ENCODE data around the gene NRIP2.

NRIP2 gene

DNA sequence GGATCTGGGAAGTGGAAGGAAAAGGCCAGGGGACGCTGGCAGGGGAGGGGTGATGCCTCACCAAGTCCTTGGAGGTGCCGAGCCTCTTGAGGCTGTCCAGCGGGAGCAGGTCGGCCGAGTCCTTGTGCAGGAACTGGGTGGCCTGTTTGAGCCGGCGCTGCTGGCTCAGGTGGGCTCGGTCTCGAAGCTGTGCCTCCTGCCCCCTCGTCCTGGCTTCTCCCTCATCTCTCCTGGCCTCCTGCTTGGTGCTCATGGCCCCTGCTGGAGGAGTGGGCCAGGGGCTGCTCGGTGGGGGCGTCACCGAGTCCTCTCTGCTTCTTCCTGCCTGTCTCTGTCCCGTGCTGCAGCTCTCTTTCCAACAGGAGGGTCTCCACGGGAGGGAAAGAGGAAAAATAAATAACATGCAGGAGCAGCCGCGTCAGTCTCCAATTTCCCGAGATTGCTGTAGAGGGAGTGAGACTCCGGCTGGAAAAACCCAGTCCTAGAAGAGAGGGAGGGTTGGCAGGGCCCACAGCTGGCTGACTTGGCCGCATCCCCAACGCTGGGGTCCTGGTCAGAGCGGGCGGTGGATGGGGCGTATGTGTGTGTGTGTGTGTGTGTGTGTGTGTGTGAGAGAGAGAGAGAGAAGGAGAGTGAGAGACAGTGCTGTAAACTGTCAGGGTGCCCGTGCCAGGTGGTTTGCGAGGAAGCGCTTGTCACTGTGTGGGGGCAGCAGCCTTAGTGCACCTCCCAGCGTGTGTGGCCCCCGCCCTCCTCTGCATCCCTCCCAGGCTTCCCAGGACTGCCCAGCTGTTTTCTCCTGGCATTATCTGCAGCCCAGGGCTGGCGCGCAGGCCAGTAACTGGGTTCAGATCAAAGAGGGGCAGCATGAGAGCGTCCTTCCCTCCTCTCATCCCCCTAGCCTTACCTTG, at the start of gene NRIP2:
Gene NRIP2, minus strand, starts transcription at position 455 of the 911 bp plus-strand sequence. Its CDS starts 52 bp downstream, at position 403.
- no peak for TF ChIP-seq GATA3 (IDR thresholded peaks at IDR 0.05; ENCODE audit: low read depth, low read length)

DNA sequence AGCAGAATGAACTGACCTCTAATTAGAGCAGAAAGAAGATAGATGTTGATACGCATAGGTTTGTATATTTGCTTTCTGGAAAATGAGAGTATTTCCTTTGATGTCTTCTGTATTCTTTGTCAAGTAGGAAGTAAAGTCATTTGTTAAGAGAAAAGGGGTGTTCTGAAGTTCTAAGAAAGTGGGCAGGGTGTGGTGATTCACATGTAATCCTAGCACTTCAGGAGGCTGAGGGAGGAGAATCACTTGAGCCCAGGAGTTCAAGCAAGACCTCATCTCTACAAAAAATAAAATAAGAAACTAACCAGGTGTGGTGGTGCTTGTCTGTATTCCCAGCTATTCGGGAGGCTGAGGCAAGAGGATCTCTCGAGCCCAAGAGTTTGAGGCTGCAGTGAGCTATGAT, 45.0 kb upstream of the NRIP2 start:
- no peak for TF ChIP-seq GATA3 (IDR thresholded peaks at IDR 0.05; ENCODE audit: low read depth, low read length)
- no peak for TF ChIP-seq GATA2 (IDR thresholded peaks at IDR 0.05; ENCODE audit: low read depth, low read length)

DNA sequence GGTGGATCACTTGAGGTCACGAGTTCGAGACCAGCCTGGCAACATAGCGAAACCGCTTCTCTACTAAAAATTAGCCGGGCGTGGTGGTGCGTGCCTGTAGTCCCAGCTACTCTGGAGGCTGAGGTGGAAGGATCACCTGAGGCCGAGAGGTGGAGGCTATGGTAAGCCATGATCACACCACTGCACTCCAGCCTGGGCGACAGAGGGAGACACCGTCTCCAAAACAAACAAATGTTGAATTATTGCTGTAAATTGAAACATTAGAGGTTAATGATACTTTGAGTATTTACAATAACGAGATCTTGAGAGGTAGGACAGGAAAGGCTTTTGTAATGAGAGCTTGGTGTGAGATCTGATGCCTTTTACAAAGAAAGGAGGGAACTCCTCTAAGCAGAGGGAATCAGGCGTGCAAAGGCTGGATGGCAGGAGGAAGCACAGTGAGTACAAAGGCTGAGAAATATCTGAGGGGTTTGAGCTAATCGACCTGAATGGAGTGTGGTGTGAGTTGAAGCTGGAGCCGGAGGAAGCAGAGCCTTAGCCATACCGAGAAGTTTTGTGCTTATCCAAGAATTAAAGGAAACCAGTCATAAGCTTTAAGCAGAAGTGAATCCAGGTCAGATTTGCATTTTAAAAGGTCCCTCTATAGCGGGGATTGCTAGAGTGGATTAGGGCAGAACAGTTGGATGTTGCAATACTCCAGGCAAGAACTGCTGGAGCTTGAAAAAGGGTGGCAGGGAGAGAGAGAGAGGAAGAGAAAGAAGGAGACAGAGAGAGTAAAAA, 43.3 kb upstream of the NRIP2 start:
- TF ChIP-seq GATA2 (IDR thresholded peaks at IDR 0.05; ENCODE audit: low read depth, low read length) (no peak), GATA3 (IDR thresholded peaks at IDR 0.05; ENCODE audit: low read depth, low read length) (no peak)

- TF ChIP-seq GATA3 (IDR thresholded peaks at IDR 0.05; ENCODE audit: low read depth, low read length) (no peak), GATA2 (IDR thresholded peaks at IDR 0.05; ENCODE audit: low read depth, low read length) (no peak)
Measured at GRCh38 chr12:2877047-2877952, 42.5 kb upstream of the NRIP2 start, which contains the start of the genes FOXM1 and RHNO1. FOXM1 (minus strand) TSS chr12:2877174; CDS start chr12:2874478, 2,696 bp downstream. RHNO1 (plus strand) TSS chr12:2877223; CDS start chr12:2885367, 8,144 bp downstream.

DNA sequence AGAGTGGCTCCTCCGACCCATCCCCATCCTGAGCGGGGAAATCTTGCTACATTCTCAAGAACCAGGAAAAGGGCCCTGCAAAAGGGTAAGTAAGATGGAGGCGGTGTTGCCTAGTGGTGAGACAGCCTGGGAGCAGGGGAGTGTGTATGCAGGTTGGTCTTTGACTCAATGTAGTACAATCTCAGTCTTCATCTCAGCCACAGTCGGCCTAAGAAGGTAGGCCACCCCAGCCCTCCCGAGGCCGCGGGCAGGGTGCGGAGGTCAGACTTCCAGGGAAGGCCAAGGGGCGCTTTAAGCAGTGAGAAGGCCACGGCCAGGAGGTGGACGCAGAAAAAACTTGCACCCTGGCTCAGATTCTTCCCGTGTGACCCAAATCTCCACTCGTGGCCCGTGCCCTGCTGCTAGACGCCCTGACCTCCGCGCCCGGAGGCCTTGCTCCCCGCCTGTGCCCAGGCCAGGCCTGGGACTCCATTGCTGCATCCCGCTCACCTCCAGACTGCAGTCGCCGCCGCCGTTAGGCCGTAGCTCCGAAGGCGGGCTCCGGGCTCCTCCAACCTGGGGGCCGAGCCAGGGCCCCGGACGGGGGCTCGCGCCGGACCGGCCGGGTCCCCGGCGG, 41.7 kb upstream of the NRIP2 start:
- TF ChIP-seq GATA3 (IDR thresholded peaks at IDR 0.05; ENCODE audit: low read depth, low read length) = no peak
- TF ChIP-seq GATA2 (IDR thresholded peaks at IDR 0.05; ENCODE audit: low read depth, low read length) = no peak

GRCh38 chr12:2864198-2864597, 29.4 kb upstream of the NRIP2 start:
- TF ChIP-seq GATA3 (IDR thresholded peaks at IDR 0.05; ENCODE audit: low read depth, low read length) = no peak
- TF ChIP-seq GATA2 (IDR thresholded peaks at IDR 0.05; ENCODE audit: low read depth, low read length) = no peak

- TF ChIP-seq GATA3 (IDR thresholded peaks at IDR 0.05; ENCODE audit: low read depth, low read length) = no peak
- no peak for TF ChIP-seq GATA2 (IDR thresholded peaks at IDR 0.05; ENCODE audit: low read depth, low read length)
Measured at GRCh38 chr12:2862876-2863275, 28.0 kb upstream of the NRIP2 start.

GRCh38 chr12:2860170-2860569, 25.3 kb upstream of the NRIP2 start:
- TF ChIP-seq GATA3 (IDR thresholded peaks at IDR 0.05; ENCODE audit: low read depth, low read length) (no peak), GATA2 (IDR thresholded peaks at IDR 0.05; ENCODE audit: low read depth, low read length) (no peak)

DNA sequence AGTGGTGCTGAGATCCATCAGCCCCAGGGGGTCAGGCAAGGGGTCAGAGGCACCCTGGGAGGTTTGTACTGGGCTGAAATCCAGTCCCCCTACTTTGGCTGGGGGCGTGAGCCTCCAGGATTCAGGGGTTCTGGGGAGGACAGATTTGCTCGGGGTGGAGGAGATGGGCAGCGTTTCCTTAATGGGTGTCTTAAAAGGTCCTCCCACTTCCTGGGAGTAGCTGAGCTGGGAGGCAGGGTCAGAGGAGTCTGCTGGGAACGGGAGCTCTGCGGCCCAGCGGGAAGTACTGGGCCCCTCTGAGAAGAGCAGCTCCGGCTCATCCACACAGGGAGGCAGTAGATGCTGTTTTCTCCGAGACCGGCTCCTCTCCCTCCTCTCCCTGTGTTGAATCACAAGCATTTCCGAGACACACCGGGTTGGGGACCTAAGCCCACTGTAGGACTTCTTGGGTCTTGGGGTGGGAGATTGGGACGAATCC, 24.1 kb upstream of the NRIP2 start:
- TF ChIP-seq GATA2 (IDR thresholded peaks at IDR 0.05; ENCODE audit: low read depth, low read length) (no peak), GATA3 (IDR thresholded peaks at IDR 0.05; ENCODE audit: low read depth, low read length) (no peak)

DNA sequence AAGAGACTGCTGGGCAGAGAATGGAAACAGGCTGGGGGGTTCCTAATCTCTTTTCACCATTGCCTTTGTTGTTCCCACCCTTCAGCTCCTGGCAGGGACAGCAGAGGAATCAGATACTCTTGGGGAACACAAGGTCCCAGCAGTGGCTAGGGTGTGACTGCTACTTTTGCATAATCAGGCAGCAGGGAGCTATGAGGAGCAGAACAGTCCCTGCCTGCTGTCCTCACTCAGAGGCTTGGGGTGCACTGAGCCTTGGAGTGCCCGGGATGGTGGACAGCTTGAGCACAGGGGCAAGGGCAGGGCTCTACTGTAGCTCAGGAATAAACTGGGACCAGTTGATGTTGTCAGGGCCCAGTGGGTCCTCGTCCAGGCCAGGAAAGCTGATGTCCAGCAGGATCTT, 23.5 kb upstream of the NRIP2 start:
- TF ChIP-seq GATA3 (IDR thresholded peaks at IDR 0.05; ENCODE audit: low read depth, low read length) = no peak
- no peak for TF ChIP-seq GATA2 (IDR thresholded peaks at IDR 0.05; ENCODE audit: low read depth, low read length)

DNA sequence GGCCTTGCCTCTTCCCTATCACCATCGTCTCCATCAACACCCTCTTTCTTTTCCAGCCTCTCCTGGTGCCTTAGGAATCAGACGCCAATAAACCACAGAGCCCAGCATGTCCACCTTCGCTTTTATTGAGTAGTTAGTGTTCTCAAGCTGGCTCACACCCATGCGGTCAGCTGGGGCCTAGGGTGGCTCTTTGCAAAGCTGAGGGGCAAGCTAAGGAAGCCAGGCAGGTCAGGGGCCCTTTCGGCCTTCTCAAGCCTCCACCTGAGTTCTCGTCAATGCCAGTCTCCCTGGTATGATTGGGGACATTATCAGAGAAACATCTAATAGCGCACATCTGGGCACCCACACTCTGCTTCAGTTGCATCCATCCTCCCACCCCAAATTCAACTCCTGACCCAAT, 22.7 kb upstream of the NRIP2 start:
- TF ChIP-seq GATA2 (IDR thresholded peaks at IDR 0.05; ENCODE audit: low read depth, low read length) (no peak), GATA3 (IDR thresholded peaks at IDR 0.05; ENCODE audit: low read depth, low read length) (no peak)

DNA sequence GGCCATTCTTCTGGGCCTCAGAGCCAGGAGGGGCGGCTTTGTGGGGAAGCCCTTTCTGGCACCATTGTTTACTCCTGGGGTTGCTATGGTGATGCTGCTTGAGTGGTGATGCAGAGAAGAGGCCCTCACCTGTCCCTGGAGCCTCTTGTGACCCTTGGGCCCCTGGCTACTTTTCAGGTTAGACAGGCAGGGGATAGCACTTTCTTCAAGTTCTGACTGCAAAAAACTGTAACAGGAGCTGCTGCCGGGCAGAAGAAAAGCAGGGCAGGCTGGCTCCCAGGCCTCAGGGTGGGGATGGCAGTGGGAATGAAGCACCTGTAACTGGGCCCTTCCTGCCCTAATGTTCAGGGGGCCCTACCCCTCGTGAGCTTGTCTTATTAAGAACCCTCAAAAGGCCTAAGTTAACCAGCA, 22.2 kb upstream of the NRIP2 start, which contains the start of gene TEX52:
Gene TEX52, minus strand, starts transcription at position 19 of the 411 bp plus-strand sequence. Its CDS starts 13 bp downstream, at position 6.
- TF ChIP-seq GATA2 (IDR thresholded peaks at IDR 0.05; ENCODE audit: low read depth, low read length) (no peak), GATA3 (IDR thresholded peaks at IDR 0.05; ENCODE audit: low read depth, low read length) (no peak)

GRCh38 chr12:2856051-2856450, 21.2 kb upstream of the NRIP2 start:
- TF ChIP-seq GATA3 (IDR thresholded peaks at IDR 0.05; ENCODE audit: low read depth, low read length) (no peak), GATA2 (IDR thresholded peaks at IDR 0.05; ENCODE audit: low read depth, low read length) (no peak)
